GM12873 (cell line): ENCODE measurements around the gene SRL.

ENCODE experiments used
- TF ChIP-seq, protein P1 (sequence below): IDR thresholded peaks from 2 replicates; pipeline ENCODE4 v1.5.1; 2012; ENCODE audit warnings: low read depth, mild to moderate bottlenecking, moderate library complexity, low read length, control low read depth; ENCODE audit not compliant: insufficient read depth; ENCODE audit errors: missing control alignments

Gene SRL

DNA sequence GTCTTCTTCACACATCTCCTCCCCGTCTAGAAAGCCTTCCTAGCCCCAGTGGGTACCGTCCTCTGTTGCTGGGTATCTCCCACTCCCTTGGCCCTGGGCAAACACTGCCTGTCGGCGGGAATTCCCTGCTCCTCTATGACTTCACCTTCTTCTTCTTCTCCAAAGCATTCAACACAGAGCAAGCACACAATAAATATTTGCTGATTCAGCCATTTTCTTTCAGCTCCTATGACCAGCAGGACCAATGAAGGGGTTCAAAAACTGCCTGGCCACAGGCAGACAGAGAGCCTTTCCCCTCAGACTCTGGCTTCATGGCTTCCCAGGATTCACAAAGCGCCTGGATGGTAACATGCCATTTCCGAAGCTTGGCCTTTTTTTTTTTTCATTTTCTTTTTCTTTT, 72.5 kb downstream of the SRL start:
- TF ChIP-seq, protein P1, sequence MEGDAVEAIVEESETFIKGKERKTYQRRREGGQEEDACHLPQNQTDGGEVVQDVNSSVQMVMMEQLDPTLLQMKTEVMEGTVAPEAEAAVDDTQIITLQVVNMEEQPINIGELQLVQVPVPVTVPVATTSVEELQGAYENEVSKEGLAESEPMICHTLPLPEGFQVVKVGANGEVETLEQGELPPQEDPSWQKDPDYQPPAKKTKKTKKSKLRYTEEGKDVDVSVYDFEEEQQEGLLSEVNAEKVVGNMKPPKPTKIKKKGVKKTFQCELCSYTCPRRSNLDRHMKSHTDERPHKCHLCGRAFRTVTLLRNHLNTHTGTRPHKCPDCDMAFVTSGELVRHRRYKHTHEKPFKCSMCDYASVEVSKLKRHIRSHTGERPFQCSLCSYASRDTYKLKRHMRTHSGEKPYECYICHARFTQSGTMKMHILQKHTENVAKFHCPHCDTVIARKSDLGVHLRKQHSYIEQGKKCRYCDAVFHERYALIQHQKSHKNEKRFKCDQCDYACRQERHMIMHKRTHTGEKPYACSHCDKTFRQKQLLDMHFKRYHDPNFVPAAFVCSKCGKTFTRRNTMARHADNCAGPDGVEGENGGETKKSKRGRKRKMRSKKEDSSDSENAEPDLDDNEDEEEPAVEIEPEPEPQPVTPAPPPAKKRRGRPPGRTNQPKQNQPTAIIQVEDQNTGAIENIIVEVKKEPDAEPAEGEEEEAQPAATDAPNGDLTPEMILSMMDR: no peak

GRCh38 chr16:4166821-4167220, 75.1 kb downstream of the SRL start:
- TF ChIP-seq, protein P1: no peak

DNA sequence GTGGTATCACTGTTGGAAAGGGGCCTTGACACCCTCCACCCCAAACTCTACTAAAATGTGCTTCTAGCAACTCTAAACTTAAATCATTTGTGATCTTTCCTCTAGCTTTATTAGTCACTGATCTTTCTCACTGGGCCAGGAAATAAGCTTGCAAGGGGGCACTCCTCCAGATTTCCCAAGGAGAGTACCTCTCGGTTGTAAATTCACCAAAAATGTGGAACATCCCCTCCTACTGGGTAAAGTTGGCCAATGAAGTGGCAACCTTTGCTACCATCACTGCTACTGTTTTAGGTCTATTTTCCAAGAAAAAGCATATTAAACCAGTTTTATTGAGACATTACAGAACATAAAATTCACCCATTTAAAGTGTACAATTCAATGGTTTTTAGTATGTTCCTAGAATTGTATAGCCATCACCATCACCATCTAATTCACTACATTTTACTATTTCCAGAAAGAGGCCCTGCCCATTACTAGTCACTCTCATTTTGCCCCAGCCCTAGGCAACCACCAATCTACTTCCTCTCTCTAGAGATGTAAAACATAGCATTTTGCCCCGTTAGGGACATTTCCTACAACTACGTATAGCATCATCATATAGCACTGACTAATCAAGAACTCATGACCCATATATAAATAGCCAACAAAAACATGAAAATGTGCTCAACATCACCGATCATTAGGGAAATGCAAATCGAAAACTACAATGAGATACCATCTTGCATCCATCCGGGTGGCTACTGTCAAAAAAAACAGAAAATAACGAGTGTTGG, 81.0 kb downstream of the SRL start:
- TF ChIP-seq, protein P1: no peak

GRCh38 chr16:4159726-4160125, 82.2 kb downstream of the SRL start:
- TF ChIP-seq, protein P1: no peak

DNA sequence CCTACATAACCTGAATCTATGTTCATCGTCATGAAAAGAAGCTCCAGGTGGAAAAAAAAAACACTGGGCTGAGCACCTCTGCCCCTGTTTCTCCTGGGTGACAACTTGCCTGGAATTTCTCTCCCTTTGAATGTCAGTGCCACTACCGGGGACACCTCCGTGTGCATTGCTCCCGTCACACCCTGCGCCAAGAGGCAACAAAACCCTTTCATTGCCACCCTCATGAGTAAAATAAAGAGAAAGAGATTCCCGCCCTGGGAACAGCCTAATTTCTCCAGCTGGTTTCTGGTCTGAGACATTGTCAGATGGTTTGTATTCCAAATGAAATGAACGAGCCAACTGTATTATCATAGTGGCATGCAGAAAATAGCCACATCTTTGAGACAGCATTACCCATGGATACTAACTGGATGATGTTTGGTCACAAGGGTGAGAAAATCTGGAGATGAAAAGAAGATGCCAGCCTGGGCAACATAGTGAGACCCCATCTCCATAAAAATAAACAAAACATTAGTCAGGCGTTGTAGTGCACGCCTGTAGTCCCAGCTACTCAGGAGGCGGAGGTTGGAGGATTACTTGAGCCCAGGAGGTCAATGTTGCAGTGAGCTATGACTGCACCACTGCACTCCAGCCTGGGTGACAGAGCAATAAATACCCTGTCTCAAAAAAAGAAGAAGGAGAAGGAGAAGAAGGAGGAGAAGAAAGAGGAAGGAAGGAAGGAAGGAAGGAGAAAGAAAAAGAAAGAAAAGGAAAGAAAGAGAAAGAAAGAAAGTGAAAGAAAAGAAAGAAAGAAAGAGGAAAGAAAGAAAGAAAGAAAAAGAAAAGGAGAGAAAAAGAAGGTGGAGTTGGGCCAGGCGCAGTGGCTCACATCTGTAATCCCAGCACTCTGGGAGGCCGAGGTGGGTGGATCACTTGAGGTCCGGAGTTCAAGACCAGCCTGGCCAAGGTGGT, 83.5 kb downstream of the SRL start:
- TF ChIP-seq, protein P1: no peak

DNA sequence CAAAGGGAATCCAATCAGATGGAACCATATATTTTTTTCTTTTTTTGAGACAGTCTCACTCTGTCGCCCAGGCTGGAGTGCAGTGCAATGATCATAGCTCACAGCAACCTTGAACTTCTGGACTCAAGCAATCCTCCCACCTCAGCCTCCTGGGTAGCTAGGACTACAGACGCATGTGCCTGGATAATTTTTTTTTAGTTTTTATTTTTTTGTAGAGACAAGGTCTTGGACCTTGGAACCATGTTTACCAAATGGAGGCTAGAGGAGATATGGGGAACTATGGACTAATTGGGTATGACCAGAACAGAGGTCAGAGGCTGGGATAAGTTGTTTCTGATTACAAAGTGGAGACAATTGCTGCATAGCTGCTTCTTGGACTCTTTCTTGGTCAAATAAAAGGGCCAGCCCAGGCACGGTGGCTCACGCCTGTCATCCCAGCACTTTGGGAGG, 84.5 kb downstream of the SRL start:
- TF ChIP-seq, protein P1: no peak

- TF ChIP-seq, protein P1: no peak
Measured at GRCh38 chr16:4152267-4152666, 89.6 kb downstream of the SRL start.
